ENCODE results near the gene KIF2A.

DNA sequence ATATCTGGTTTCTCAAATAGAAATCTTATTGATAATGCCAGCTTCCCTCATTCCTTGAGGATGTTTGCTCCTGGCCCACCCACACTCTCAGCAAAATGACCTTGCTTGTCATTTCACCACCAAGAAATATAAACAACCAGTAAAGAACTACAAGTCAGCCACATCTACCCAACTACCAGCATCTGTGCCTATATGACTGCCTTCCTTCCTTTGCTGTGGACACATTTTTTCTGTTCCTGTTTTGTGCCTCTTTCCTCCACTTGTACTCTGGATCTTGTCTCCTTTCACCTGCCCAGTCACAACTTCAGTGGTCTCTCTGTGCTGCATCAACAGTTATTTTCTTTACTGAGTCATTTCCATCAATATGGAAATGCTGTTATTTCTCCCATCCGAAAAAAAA lies 20.3 kb downstream of the KIF2A start:
- TF ChIP-seq, protein P1, sequence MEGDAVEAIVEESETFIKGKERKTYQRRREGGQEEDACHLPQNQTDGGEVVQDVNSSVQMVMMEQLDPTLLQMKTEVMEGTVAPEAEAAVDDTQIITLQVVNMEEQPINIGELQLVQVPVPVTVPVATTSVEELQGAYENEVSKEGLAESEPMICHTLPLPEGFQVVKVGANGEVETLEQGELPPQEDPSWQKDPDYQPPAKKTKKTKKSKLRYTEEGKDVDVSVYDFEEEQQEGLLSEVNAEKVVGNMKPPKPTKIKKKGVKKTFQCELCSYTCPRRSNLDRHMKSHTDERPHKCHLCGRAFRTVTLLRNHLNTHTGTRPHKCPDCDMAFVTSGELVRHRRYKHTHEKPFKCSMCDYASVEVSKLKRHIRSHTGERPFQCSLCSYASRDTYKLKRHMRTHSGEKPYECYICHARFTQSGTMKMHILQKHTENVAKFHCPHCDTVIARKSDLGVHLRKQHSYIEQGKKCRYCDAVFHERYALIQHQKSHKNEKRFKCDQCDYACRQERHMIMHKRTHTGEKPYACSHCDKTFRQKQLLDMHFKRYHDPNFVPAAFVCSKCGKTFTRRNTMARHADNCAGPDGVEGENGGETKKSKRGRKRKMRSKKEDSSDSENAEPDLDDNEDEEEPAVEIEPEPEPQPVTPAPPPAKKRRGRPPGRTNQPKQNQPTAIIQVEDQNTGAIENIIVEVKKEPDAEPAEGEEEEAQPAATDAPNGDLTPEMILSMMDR (IDR thresholded peaks at IDR 0.05; ENCODE audit: low read length), result no peak
- TF ChIP-seq EZH2 (optimal IDR thresholded peaks at IDR 0.05; ENCODE audit: low read depth, low read length), result no peak
- TF ChIP-seq EZH2phosphoT487 (IDR thresholded peaks at IDR 0.05; ENCODE audit: low read length), result no peak

All from MM.1S (cell line).